HG03135 (cell line): ENCODE data around the gene PCDHB9.
"Not testable (repeated sequence)": the region's sequence is repeated elsewhere in the genome, so short reads cannot be mapped to it uniquely, and the experiment has no call there.

ENCODE experiments used
- ATAC-seq: cut with Tn5 transposase; IDR thresholded peaks from one replicate; pipeline ENCODE4 v1.9.1; 2021; ENCODE audit warnings: mild to moderate bottlenecking, moderate library complexity; ENCODE audit not compliant: unreplicated experiment

The PCDHB9 gene

DNA sequence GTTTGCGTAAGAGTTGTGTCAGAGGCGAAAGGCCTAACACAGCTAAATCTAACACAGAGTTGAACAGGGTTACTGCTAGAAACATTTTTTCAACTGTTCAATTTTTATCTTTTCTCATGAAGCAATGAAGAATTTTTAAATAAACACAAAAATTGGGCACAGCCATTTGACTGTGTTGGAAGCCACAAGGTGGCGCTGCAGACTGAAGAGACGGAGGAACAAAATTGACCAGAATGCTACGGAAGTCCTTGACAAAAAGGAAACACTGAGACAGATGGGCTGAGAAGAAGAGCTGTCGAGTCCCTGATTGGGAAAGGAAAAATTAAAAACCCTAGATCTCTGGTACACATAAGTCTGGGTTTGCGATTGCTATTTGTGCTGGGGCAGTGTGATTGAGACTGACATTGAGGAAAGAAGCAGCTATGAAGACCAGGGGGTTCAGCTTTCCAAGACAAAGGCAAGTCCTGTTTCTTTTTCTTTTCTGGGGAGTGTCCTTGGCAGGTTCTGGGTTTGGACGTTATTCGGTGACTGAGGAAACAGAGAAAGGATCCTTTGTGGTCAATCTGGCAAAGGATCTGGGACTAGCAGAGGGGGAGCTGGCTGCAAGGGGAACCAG, at the start of gene PCDHB9:
PCDHB9 (plus strand) TSS at position 265 of the 616 bp plus-strand sequence; CDS start at position 423, 158 bp downstream.
- no peak for ATAC-seq

DNA sequence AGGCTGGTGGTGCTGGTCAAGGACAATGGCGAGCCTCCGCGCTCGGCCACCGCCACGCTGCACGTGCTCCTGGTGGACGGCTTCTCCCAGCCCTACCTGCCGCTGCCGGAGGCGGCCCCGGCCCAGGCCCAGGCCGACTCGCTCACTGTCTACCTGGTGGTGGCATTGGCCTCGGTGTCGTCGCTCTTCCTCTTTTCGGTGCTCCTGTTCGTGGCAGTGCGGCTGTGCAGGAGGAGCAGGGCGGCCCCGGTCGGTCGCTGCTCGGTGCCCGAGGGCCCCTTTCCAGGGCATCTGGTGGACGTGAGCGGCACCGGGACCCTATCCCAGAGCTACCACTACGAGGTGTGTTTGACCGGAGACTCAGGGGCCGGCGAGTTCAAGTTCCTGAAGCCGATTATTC, 49.6 kb upstream of the PCDHB9 start:
- ATAC-seq: not testable (repeated sequence)

DNA sequence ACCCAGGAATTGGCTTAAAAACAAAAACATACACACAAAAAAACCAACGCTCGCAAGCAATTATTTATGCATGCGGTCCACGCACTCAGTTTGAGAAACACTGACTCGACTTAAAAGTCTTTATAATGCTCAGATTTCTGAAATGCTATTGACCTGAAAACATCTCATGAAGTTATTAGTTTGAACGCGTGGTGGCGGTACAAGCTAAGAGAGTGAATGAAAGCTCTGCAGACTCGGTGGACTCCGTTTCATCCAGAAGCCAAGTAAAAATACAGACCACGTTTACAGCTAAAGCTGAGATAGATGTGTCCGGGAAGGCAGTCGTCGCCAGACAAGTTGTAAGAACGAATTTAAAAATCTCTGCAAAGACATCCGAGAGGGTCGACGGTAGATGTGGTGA, 37.1 kb upstream of the PCDHB9 start, which contains the start of gene PCDHB6:
PCDHB6 (plus strand) TSS at position 246 of the 400 bp plus-strand sequence. CDS start 201 bp downstream, outside the sequence.
- no peak for ATAC-seq

DNA sequence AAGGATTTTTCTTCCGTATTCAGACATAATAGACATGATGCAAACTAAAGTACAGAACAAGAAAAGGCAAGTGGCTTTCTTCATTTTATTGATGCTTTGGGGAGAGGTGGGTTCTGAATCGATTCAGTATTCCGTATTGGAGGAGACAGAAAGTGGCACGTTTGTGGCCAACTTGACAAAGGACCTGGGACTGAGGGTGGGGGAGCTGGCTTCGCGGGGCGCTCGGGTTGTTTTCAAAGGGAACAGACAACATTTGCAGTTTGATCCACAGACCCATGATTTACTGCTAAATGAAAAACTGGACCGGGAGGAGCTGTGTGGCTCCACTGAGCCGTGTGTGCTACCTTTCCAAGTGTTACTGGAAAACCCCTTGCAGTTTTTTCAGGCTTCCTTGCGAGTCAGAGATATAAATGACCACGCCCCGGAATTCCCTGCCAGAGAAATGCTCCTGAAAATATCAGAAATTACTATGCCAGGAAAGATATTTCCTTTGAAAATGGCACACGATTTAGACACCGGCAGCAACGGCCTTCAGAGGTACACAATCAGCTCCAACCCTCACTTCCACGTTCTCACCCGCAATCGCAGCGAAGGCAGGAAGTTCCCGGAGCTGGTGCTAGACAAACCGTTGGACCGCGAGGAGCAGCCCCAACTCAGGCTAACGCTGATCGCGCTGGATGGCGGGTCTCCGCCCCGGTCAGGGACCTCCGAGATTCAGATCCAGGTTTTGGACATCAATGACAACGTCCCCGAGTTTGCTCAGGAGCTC, 36.6 kb upstream of the PCDHB9 start:
- no peak for ATAC-seq

DNA sequence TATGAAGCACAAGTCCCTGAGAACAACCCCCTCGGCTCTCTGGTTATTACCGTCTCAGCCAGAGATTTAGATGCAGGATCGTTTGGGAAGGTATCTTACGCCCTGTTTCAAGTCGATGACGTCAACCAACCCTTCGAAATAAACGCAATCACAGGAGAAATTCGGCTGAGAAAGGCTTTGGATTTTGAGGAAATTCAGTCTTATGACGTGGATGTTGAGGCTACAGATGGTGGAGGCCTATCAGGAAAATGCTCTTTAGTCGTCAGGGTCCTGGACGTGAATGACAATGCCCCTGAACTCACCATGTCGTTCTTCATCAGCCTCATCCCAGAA, 36.0 kb upstream of the PCDHB9 start:
- no peak for ATAC-seq

DNA sequence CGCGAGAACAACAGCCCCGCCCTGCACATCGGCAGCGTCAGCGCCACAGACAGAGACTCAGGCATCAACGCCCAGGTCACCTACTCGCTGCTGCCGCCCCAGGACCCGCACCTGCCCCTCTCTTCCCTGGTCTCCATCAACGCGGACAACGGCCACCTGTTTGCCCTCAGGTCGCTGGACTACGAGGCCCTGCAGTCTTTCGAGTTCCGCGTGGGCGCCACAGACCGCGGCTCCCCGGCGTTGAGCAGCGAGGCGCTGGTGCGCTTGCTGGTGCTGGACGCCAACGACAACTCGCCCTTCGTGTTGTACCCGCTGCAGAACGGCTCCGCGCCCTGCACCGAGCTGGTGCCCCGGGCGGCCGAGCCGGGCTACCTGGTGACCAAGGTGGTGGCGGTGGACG, 35.3 kb upstream of the PCDHB9 start:
- not testable (repeated sequence) for ATAC-seq

DNA sequence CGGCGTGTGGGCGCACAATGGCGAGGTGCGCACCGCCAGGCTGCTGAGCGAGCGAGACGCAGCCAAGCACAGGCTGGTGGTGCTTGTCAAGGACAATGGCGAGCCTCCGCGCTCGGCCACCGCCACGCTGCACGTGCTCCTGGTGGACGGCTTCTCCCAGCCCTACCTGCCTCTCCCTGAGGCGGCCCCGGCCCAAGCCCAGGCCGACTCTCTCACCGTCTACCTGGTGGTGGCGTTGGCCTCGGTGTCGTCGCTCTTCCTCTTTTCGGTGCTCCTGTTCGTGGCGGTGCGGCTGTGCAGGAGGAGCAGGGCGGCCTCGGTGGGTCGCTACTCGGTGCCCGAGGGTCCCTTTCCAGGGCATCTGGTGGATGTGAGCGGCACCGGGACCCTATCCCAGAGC, 34.9 kb upstream of the PCDHB9 start:
- ATAC-seq: not testable (repeated sequence)

DNA sequence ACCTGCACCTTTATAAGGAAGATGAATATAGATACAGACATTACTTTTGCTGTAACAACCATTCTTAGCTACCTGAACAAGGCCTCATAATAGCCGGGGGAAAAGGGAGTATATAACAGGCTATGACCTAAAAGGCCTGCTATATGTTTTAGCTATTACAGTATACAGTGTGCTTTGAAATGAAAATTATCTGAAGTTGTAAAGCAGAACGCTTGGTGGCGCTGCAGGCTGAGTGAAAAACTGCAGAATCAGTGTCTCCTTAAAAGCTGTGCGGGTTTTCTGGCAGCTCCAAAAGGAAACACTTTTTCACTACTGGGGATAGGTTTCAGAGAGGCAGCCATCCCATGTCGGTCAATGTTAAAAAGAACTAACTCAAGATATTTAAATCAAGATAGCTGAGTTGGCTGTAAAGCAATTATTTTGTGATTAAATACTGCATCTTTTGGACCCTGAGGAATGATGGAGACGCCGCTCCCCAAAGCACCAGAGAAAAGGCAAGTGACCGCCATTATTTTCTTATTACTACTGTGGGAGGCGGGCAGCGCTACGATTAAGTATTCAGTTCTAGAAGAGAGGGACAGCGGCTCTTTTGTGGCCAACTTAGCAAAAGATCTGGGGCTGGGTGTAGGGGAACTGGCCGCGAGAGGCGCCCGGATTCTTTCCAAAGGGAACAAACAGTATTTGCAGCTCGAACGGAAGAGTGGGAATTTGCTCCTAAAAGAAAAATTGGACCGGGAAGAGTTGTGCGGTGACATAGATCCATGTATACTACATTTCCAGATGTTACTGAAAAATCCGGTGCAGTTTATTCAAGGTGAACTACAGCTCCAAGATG, 31.2 kb upstream of the PCDHB9 start:
- ATAC-seq: no peak

DNA sequence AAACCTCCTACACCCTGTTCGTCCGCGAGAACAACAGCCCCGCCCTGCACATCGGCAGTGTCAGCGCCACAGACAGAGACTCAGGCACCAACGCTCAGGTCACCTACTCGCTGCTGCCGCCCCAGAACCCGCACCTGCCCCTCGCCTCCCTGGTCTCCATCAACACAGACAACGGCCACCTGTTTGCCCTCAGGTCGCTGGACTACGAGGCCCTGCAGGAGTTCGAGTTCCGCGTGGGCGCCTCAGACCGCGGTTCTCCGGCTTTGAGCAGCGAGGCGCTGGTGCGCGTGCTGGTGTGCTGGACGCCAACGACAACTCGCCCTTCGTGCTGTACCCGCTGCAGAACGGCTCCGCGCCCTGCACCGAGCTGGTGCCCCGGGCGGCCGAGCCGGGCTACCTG, 29.6 kb upstream of the PCDHB9 start:
- ATAC-seq: not testable (repeated sequence)

DNA sequence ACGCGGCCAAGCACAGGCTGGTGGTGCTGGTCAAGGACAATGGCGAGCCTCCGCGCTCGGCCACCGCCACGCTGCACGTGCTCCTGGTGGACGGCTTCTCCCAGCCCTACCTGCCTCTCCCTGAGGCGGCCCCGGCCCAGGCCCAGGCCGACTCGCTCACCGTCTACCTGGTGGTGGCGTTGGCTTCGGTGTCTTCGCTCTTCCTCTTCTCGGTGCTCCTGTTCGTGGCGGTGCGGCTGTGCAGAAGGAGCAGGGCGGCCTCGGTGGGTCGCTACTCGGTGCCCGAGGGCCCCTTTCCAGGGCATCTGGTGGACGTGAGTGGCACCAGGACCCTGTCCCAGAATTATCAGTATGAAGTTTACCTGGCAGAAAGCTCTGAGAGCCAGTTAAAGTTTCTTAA, 29.1 kb upstream of the PCDHB9 start:
- ATAC-seq: not testable (repeated sequence)

DNA sequence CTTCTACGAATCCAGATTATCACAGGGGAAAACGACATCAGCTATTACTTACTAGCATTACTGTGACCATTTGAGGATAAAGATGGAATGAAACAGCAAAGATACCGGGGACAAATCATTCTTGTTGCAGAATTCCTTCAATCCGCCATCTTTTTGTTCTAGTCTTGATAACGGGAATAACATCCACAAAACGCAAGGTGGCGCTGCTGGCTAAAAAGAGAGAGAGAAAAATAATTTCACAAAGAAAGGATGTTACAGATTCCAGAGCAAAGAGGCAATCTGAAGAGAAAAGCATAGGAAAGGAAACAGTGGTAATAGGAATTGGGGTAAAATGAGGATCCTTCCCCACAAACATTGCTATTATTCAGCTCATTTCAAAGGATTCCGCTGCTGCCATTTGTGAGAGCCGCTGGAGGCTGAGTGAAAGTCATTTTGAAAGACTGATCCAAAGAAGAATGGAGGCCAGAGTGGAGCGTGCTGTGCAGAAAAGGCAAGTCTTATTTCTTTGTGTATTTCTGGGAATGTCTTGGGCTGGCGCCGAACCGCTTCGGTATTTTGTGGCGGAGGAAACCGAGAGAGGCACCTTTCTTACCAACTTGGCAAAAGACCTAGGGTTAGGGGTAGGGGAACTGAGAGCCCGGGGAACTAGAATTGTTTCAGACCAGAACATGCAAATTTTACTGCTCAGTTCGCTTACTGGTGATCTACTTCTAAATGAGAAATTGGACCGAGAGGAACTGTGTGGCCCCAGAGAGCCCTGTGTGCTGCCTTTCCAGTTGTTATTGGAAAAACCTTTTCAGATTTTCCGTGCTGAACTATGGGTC, 14.4 kb upstream of the PCDHB9 start, which contains the start of gene PCDHB7:
PCDHB7 (plus strand) TSS at position 264 of the 824 bp plus-strand sequence; CDS start at position 456, 192 bp downstream.
- no peak for ATAC-seq

DNA sequence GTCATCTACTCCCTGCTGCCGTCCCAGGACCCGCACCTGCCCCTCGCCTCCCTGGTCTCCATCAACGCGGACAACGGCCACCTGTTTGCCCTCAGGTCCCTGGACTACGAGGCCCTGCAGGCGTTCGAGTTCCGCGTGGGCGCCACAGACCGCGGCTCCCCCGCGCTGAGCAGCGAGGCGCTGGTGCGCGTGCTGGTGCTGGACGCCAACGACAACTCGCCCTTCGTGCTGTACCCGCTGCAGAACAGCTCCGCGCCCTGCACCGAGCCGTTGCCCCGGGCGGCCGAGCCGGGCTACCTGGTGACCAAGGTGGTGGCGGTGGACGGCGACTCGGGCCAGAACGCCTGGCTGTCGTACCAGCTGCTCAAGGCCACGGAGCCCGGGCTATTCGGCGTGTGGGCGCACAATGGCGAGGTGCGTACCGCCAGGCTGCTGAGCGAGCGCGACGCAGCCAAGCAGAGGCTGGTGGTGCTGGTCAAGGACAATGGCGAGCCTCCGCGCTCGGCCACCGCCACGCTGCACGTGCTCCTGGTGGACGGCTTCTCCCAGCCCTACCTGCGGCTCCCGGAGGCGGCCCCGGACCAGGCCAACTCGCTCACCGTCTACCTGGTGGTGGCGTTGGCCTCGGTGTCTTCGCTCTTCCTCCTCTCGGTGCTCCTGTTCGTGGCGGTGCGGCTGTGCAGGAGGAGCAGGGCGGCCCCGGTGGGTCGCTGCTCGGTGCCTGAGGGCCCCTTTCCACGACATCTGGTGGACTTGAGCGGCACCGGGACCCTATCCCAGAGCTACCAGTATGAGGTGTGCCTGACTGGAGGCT, 12.5 kb upstream of the PCDHB9 start:
- ATAC-seq: not testable (repeated sequence)

DNA sequence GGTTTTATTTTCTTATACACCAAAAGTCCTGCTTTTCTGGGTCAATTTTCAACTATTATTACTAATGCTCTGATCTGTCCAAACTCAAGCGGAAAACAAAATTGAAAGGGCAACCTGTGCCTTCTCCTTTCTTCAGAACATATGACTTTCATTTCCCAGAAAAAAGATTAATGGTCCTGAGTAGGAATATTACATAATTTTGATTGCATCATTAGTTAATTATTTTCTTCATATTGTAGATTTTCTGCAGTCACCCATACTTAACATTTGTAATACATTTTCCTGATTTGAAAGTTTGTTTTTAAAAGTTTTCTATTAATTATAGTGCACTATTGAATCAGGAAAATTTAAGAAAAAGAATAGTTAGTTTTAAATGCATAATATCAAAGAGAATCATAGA, 11.0 kb upstream of the PCDHB9 start:
- no peak for ATAC-seq

DNA sequence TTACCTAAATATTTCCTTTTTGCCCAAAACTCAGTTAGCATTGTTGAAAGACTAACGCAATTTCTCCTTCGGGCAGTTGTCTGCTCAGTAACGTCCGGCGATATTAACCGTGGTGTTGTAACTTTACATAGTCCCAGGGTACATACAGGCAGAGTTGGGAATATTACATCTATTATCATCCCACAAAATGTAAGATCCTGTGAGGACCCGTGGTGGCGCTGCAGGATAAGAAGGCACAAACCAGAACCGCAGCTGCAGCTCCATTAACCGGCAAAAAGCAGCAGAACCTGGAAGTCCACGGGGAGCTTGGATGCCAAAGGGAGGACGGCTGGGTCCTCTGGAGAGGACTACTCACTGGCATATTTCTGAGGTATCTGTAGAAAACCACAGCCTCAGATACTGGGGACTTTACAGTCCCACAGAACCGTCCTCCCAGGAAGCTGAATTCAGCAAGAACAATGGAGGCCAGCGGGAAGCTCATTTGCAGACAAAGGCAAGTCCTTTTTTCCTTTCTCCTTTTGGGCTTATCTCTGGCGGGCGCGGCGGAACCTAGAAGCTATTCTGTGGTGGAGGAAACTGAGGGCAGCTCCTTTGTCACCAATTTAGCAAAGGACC, 9.3 kb upstream of the PCDHB9 start, which contains the start of gene PCDHB8:
PCDHB8 (plus strand) TSS at position 214 of the 615 bp plus-strand sequence; CDS start at position 459, 245 bp downstream.
- ATAC-seq: not testable (repeated sequence)

DNA sequence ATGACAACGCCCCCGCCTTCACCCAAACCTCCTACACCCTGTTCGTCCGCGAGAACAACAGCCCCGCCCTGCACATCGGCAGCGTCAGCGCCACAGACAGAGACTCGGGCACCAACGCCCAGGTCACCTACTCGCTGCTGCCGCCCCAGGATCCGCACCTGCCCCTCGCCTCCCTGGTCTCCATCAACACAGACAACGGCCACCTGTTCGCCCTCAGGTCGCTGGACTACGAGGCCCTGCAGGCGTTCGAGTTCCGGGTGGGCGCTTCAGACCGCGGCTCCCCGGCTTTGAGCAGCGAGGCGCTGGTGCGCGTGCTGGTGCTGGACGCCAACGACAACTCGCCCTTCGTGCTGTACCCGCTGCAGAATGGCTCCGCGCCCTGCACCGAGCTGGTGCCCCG, 7.6 kb upstream of the PCDHB9 start:
- not testable (repeated sequence) for ATAC-seq

DNA sequence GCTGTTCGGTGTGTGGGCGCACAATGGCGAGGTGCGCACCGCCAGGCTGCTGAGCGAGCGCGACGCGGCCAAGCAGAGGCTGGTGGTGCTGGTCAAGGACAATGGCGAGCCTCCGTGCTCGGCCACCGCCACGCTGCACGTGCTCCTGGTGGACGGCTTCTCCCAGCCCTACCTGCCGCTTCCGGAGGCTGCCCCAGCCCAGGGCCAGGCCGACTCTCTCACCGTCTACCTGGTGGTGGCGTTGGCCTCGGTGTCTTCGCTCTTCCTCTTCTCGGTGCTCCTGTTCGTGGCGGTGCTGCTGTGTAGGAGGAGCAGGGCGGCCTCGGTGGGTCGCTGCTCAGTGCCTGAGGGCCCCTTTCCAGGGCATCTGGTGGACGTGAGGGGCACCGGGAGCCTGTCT, 7.1 kb upstream of the PCDHB9 start:
- ATAC-seq: not testable (repeated sequence)

DNA sequence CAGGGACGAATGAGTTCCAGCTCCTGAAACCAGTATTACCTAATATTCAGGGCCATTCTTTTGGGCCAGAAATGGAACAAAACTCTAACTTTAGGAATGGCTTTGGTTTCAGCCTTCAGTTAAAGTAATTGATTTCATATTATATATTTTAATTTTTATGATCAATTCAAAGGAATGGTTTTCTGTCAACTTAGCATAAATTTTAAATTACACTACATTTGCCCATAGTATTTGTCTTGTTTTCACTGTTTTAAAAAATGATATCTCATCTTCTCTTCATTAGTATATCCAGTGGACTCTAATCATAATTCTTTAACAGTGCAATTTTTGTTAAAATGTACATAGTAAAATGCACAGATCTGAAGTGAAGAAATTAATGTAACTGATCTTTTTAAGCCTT, 6.6 kb upstream of the PCDHB9 start:
- ATAC-seq: no peak

DNA sequence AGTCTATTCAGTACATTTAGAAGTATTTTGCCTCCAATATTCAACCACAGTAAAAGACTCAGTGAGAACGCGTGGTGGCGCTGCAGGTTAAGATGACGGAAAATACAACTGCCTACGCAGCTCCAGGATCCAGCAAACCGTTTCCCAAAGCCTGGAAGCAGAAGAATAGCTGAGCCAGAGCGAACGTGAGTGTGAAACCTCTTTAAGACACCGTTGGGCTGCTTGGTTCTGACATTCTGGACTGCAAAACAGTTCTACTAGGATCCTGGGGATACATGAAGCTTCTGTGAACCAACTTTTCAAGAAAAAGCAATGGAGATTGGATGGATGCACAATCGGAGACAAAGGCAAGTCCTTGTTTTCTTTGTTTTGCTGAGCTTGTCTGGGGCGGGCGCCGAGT, 4.7 kb upstream of the PCDHB9 start, which contains the start of gene PCDHB16:
PCDHB16 (plus strand) TSS at position 140 of the 400 bp plus-strand sequence; CDS start at position 313, 173 bp downstream.
- ATAC-seq: no peak
